ENCODE results near the gene SDCBP2. TPM values are rescaled to one million over a fixed set of nuclear protein-coding genes. Genes with fewer than 3 reads are reported as not detected.

The SDCBP2 gene
- total RNA-seq, 4 donors from 2014 or later, result 132 to 427 (median 300) TPM

GRCh38 chr20:1334761-1335160, 5.8 kb upstream of the SDCBP2 start:
- no peaks in the 10 kb centered on the region for H3K9me3 ChIP-seq
- no peak overlapping the region for H3K4me3 ChIP-seq
- no peak overlapping the region for H3K27ac ChIP-seq
- no peak for DNase-seq
- in situ Hi-C loops (cut with MboI; ENCODE audit: low pct_ligation_motif_present in 1 of 4, low pct_unique_long_range_greater_than_20kb in 1 of 4, low sequenced_read_pairs in 3 of 4) (loop anchor here in 1 of 4 donors (10.0 kb wide), 1 partner anchor 50 kb away; no protein-coding TSS in a partner anchor), intact Hi-C loops (cut with DNase I; ENCODE audit: low total_unique reads) (no loop called here)
- H3K4me1 ChIP-seq, result peaks cover 13 to 26% (median 18%) of the 10 kb centered on the region in 4 donors
- H3K27me3 ChIP-seq, result no peaks in the 10 kb centered on the region
- WGBS, 2 donors (ENCODE audit: low coverage in 1 of 2), result 81% methylated on average over 3 of the region's 3 CpGs; no CpG with 5 or more reads in 1 of the 2 donors
- H3K36me3 ChIP-seq, result no peaks in the 10 kb centered on the region
- TF ChIP-seq, protein P1, sequence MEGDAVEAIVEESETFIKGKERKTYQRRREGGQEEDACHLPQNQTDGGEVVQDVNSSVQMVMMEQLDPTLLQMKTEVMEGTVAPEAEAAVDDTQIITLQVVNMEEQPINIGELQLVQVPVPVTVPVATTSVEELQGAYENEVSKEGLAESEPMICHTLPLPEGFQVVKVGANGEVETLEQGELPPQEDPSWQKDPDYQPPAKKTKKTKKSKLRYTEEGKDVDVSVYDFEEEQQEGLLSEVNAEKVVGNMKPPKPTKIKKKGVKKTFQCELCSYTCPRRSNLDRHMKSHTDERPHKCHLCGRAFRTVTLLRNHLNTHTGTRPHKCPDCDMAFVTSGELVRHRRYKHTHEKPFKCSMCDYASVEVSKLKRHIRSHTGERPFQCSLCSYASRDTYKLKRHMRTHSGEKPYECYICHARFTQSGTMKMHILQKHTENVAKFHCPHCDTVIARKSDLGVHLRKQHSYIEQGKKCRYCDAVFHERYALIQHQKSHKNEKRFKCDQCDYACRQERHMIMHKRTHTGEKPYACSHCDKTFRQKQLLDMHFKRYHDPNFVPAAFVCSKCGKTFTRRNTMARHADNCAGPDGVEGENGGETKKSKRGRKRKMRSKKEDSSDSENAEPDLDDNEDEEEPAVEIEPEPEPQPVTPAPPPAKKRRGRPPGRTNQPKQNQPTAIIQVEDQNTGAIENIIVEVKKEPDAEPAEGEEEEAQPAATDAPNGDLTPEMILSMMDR (IDR thresholded peaks at IDR 0.05), result no peak
- TF ChIP-seq POLR2A (IDR thresholded peaks at IDR 0.05) (no peak), EP300 (IDR thresholded peaks at IDR 0.05; ENCODE audit: low read depth) (no peak), POLR2AphosphoS5 (IDR thresholded peaks at IDR 0.05) (no peak)

DNA sequence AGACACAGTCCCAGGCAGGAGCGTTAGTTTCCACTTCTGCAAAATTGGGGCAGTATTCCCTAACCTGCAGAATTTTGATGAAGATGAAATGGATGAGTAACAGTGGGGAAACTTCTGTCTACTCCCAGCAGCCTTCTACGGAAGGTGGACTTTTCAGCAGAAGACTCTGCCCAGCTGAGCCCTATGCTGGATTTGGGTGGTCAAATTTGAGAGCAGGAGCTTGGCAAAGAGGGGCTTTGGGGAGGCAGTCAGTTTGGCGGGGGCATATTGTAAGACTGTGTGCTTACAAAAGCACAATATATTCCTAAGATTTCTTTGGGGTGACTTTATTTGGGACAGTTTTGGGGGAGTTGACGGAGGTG, 5.4 kb upstream of the SDCBP2 start:
- DNase-seq, result no peak
- Histone ChIP-seq H3K27ac (no peak overlapping the region), H3K4me3 (no peak overlapping the region), H3K27me3 (no peaks in the 10 kb centered on the region), H3K9me3 (no peaks in the 10 kb centered on the region), H3K4me1 (peaks cover 18 to 30% (median 22%) of the 10 kb centered on the region in 4 donors), H3K36me3 (no peaks in the 10 kb centered on the region)
- in situ Hi-C loops (cut with MboI; ENCODE audit: low pct_ligation_motif_present in 1 of 4, low pct_unique_long_range_greater_than_20kb in 1 of 4, low sequenced_read_pairs in 3 of 4) (loop anchor here in 1 of 4 donors (10.0 kb wide), 1 partner anchor 50 kb away; no protein-coding TSS in a partner anchor), intact Hi-C loops (cut with DNase I; ENCODE audit: low total_unique reads) (no loop called here)
- TF ChIP-seq, protein P1 (IDR thresholded peaks at IDR 0.05), result no peak
- TF ChIP-seq EP300 (IDR thresholded peaks at IDR 0.05; ENCODE audit: low read depth), result no peak
- no peak for TF ChIP-seq POLR2A (IDR thresholded peaks at IDR 0.05)
- no peak for TF ChIP-seq POLR2AphosphoS5 (IDR thresholded peaks at IDR 0.05)
- 86 to 97% methylated on average over 3 to 4 of the region's 4 CpGs for WGBS, 2 donors (ENCODE audit: low coverage in 1 of 2)

GRCh38 chr20:1333462-1334369, 4.8 kb upstream of the SDCBP2 start:
- no peaks in the 10 kb centered on the region for H3K36me3 ChIP-seq
- WGBS, 2 donors (ENCODE audit: low coverage in 1 of 2), result 94 to 96% methylated on average over 5 to 11 of the region's 11 CpGs
- H3K9me3 ChIP-seq, result no peaks in the 10 kb centered on the region
- no peak overlapping the region for H3K27ac ChIP-seq
- no peak overlapping the region for H3K4me3 ChIP-seq
- peaks cover 23 to 37% (median 24%) of the 10 kb centered on the region in 4 donors for H3K4me1 ChIP-seq
- no peaks in the 10 kb centered on the region for H3K27me3 ChIP-seq
- in situ Hi-C loops (cut with MboI; ENCODE audit: low pct_ligation_motif_present in 1 of 4, low pct_unique_long_range_greater_than_20kb in 1 of 4, low sequenced_read_pairs in 3 of 4), result loop anchor here in 1 of 4 donors (10.0 kb wide), 1 partner anchor 51 kb away; no protein-coding TSS in a partner anchor
- intact Hi-C loops (cut with DNase I; ENCODE audit: low total_unique reads), result no loop called here
- TF ChIP-seq, protein P1 (IDR thresholded peaks at IDR 0.05), result no peak
- no peak for TF ChIP-seq EP300 (IDR thresholded peaks at IDR 0.05; ENCODE audit: low read depth)
- TF ChIP-seq POLR2A (IDR thresholded peaks at IDR 0.05), result no peak
- TF ChIP-seq POLR2AphosphoS5 (IDR thresholded peaks at IDR 0.05), result no peak
- no peak for DNase-seq

DNA sequence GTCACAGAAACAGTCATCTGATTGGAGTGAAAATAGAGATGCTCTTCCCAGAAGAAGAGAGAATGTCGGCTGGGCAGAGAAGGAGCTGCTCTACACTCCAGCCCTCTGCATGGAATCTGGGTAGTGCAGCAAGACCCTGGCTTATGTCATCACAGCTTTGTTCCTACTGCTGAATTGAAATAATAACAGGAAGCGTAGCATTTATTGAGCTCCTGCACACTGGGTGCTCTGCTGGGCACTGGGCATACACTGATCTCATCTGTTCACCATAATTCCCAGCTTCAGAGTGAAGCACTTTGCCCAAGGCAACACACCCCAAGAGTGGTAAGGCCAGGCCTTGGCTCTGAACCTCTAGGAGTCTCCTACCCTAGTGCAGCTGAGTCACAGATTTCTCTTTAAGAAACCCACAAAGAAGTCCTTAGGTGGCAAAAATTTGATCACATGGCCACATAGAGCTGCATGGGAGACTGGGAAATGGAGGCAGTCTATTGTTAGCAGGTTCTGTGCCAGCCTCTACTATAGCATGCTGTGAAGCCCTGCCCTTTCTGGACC, 3.9 kb upstream of the SDCBP2 start:
- H3K4me1 ChIP-seq, result peaks cover 31 to 46% (median 33%) of the 10 kb centered on the region in 4 donors
- H3K36me3 ChIP-seq, result no peaks in the 10 kb centered on the region
- TF ChIP-seq, protein P1 (IDR thresholded peaks at IDR 0.05), result no peak
- TF ChIP-seq POLR2A (IDR thresholded peaks at IDR 0.05), result no peak
- no peak for TF ChIP-seq POLR2AphosphoS5 (IDR thresholded peaks at IDR 0.05)
- no peak for TF ChIP-seq EP300 (IDR thresholded peaks at IDR 0.05; ENCODE audit: low read depth)
- intact Hi-C loops (cut with DNase I; ENCODE audit: low total_unique reads), result no loop called here
- H3K4me3 ChIP-seq, result no peak overlapping the region
- WGBS, 2 donors (ENCODE audit: low coverage in 1 of 2), result 100% methylated on average over 1 to 2 of the region's 2 CpGs
- no peaks in the 10 kb centered on the region for H3K27me3 ChIP-seq
- H3K27ac ChIP-seq, result no peak overlapping the region
- in situ Hi-C loops (cut with MboI; ENCODE audit: low pct_ligation_motif_present in 1 of 4, low pct_unique_long_range_greater_than_20kb in 1 of 4, low sequenced_read_pairs in 3 of 4), result loop anchor here in 1 of 4 donors (10.0 kb wide), 1 partner anchor 52 kb away; no protein-coding TSS in a partner anchor
- DNase-seq, result no peak
- no peaks in the 10 kb centered on the region for H3K9me3 ChIP-seq
